H1 (cell line): Measurements from ENCODE around the gene CNKSR2. TPM values are rescaled to one million over a fixed set of nuclear protein-coding genes. Genes with fewer than 3 reads are reported as not detected.

ENCODE experiments used
- CTCF ChIA-PET: fragments of 300-600 bp; sonication (Branson Sonifier 250); formaldehyde crosslinking; loops from one replicate; lab custom pipeline; 2021; ENCODE audit not compliant: partially characterized antibody; lab: Charles Lee
- POLR2A ChIA-PET: fragments of 300-600 bp; sonication (Branson Sonifier 250); formaldehyde crosslinking; loops from one replicate; lab custom pipeline; 2021; ENCODE audit warnings: inconsistent platforms; ENCODE audit not compliant: partially characterized antibody; lab: Charles Lee
- DNase-seq, 2 experiments: peaks; one replicate each; pipeline versions ENCODE4 v3.0.0 to v3.0.0-alpha.2; 2010 to 2022; ENCODE audit warnings: low spot score in 2 of 2, low read depth in 1 of 2, mixed read lengths in 1 of 2
- FAIRE-seq: peaks from 2 replicates; lab custom pipeline; 2011; peaks lifted over from hg19 to GRCh38; lab: Jason Lieb, UNC
- H2AFZ ChIP-seq: 2 replicates; pipeline ENCODE4 v1.8.1; 2012; ENCODE audit warnings: low read length, inconsistent platforms
- H2AK5ac ChIP-seq: 2 replicates; pipeline ENCODE4 v1.6.1; 2013; ENCODE audit warnings: low read depth, low read length
- H2BK120ac ChIP-seq: replicated peaks from 2 replicates; pipeline ENCODE3; 2013; ENCODE audit warnings: low read depth, low read length, inconsistent platforms
- H2BK12ac ChIP-seq: 2 replicates; pipeline ENCODE4 v1.6.1; 2013; ENCODE audit warnings: low read depth, low read length
- H2BK15ac ChIP-seq: 2 replicates; pipeline ENCODE4 v1.6.1; 2013; ENCODE audit warnings: low read length
- H2BK20ac ChIP-seq: 2 replicates; pipeline ENCODE4 v1.6.1; 2013; ENCODE audit warnings: low read length
- H2BK5ac ChIP-seq: 2 replicates; pipeline ENCODE4 v1.6.1; 2013; ENCODE audit warnings: low read depth, low read length
- H3K14ac ChIP-seq: 2 replicates; pipeline ENCODE4 v1.6.1; 2013; ENCODE audit warnings: inconsistent platforms; ENCODE audit not compliant: insufficient read length
- H3K18ac ChIP-seq: 2 replicates; pipeline ENCODE4 v1.6.1; 2013; ENCODE audit warnings: low read length; ENCODE audit errors: extremely low read depth
- H3K23ac ChIP-seq: 2 replicates; pipeline ENCODE4 v1.6.1; 2013; ENCODE audit warnings: inconsistent platforms; ENCODE audit not compliant: insufficient read length
- H3K23me2 ChIP-seq: 2 replicates; pipeline ENCODE4 v1.6.1; 2013; ENCODE audit warnings: low read depth, low read length
- H3K27ac ChIP-seq: 2 replicates; pipeline ENCODE4 v1.6.1; 2011; ENCODE audit warnings: low read depth, low read length, inconsistent platforms
- H3K27me3 ChIP-seq, 4 experiments: replicated peaks in 1 of 4; 1 replicate in 1 of 4; 2 replicates in 3 of 4; pipeline versions ENCODE4 v1.6.1 to v1.8.1; 2011 to 2013; ENCODE audit warnings: low read length in 3 of 4, mild to moderate bottlenecking in 3 of 4, inconsistent platforms in 2 of 4, mixed read lengths in 2 of 4, moderate library complexity in 1 of 4; ENCODE audit not compliant: control insufficient read depth in 3 of 4, insufficient read depth in 3 of 4; ENCODE audit errors: extremely low read depth in 1 of 4
- H3K36me3 ChIP-seq, 4 experiments: 2 replicates each; pipeline versions ENCODE4 v1.6.1 to v1.8.1; 2011 to 2013; ENCODE audit warnings: mild to moderate bottlenecking in 4 of 4, low read length in 3 of 4, moderate library complexity in 2 of 4, control low read depth in 1 of 4, inconsistent platforms in 1 of 4; ENCODE audit not compliant: insufficient read depth in 4 of 4, control insufficient read depth in 2 of 4
- H3K4ac ChIP-seq: replicated peaks from 2 replicates; pipeline ENCODE3; 2013; ENCODE audit warnings: low read length, low read depth, mixed read lengths, inconsistent platforms; ENCODE audit not compliant: insufficient read length
- H3K4me1 ChIP-seq, 4 experiments: replicated peaks in 1 of 4; 1 replicate in 1 of 4; 2 replicates in 3 of 4; pipeline versions ENCODE4 v1.6.1 to v1.8.1; 2011 to 2013; ENCODE audit warnings: low read length in 3 of 4, inconsistent platforms in 2 of 4, mixed read lengths in 1 of 4; ENCODE audit not compliant: insufficient read depth in 4 of 4, control insufficient read depth in 3 of 4
- H3K4me2 ChIP-seq, 2 experiments: 2 replicates each; pipeline versions ENCODE4 v1.6.1 to v1.8.1; 2011 to 2013; ENCODE audit warnings: low read depth in 2 of 2, low read length in 2 of 2, control low read depth in 1 of 2, inconsistent platforms in 1 of 2, mild to moderate bottlenecking in 1 of 2; ENCODE audit not compliant: insufficient read depth in 1 of 2
- H3K4me3 ChIP-seq, 4 experiments: fragments of 200-600, 300-600 bp in 1 of 4; sonication (generic), shearing (Covaris generic), sonication (Bioruptor Twin) in 1 of 4; 2 replicates each; pipeline versions ENCODE4 v1.5.1 to v1.8.1; 2011 to 2016; ENCODE audit warnings: low read length in 4 of 4, low read depth in 3 of 4, control low read depth in 2 of 4, inconsistent platforms in 2 of 4, mild to moderate bottlenecking in 2 of 4, mixed read lengths in 1 of 4, moderate library complexity in 1 of 4; ENCODE audit not compliant: insufficient read depth in 2 of 4; ENCODE audit errors: extremely low read depth in 1 of 4
- H3K56ac ChIP-seq: replicated peaks from 2 replicates; pipeline ENCODE3; 2013; ENCODE audit warnings: low read depth, mild to moderate bottlenecking, mixed read lengths, low read length, inconsistent platforms; ENCODE audit not compliant: insufficient read length
- H3K79me1 ChIP-seq: 2 replicates; pipeline ENCODE4 v1.6.1; 2013; ENCODE audit warnings: low read depth, low read length, control low read depth
- H3K79me2 ChIP-seq, 2 experiments: 2 replicates each; pipeline versions ENCODE4 v1.6.1 to v1.8.1; 2012 to 2013; ENCODE audit warnings: low read length in 2 of 2, mild to moderate bottlenecking in 2 of 2, inconsistent platforms in 1 of 2; ENCODE audit not compliant: insufficient read depth in 2 of 2, control insufficient read depth in 1 of 2
- H3K9ac ChIP-seq, 4 experiments: replicated peaks in 1 of 4; 1 replicate in 1 of 4; 2 replicates in 3 of 4; pipeline versions ENCODE4 v1.6.1 to v1.8.1; 2011 to 2013; ENCODE audit warnings: low read depth in 3 of 4, low read length in 3 of 4, control low read depth in 2 of 4, mild to moderate bottlenecking in 2 of 4, moderate library complexity in 2 of 4, inconsistent platforms in 1 of 4; ENCODE audit errors: extremely low read depth in 1 of 4
- H3K9me3 ChIP-seq, 2 experiments: 2 replicates each; pipeline versions ENCODE4 v1.6.1 to v1.8.1; 2012 to 2013; ENCODE audit warnings: mild to moderate bottlenecking in 2 of 2, moderate library complexity in 2 of 2, control low read depth in 1 of 2, inconsistent platforms in 1 of 2, low read depth in 1 of 2, low read length in 1 of 2, mixed read lengths in 1 of 2; ENCODE audit not compliant: insufficient read depth in 2 of 2
- H4K20me1 ChIP-seq, 2 experiments: replicated peaks in 1 of 2; 2 replicates each; pipeline versions ENCODE3 to v1.8.1; 2011 to 2013; ENCODE audit warnings: inconsistent platforms in 2 of 2, low read length in 2 of 2, mild to moderate bottlenecking in 1 of 2; ENCODE audit not compliant: insufficient read depth in 2 of 2, control insufficient read depth in 1 of 2
- H4K5ac ChIP-seq: 2 replicates; pipeline ENCODE4 v1.6.1; 2013; ENCODE audit warnings: low read length, low read depth, mixed read lengths, inconsistent platforms; ENCODE audit not compliant: insufficient read length
- H4K8ac ChIP-seq: 2 replicates; pipeline ENCODE4 v1.8.0; 2013; ENCODE audit warnings: mild to moderate bottlenecking, moderate library complexity, low read length, inconsistent platforms; ENCODE audit not compliant: insufficient read depth; ENCODE audit errors: extremely low read depth
- H4K91ac ChIP-seq: replicated peaks from 2 replicates; pipeline ENCODE3; 2013; ENCODE audit warnings: low read length, mixed read lengths, inconsistent platforms; ENCODE audit not compliant: insufficient read length
- ASH2L ChIP-seq: fragments of 200-600, 300-600 bp; sonication (generic); IDR thresholded peaks from one replicate; pipeline ENCODE4 v1.7.1; 2017; ENCODE audit warnings: low read length
- BCL11A ChIP-seq, 2 experiments: IDR thresholded peaks; one replicate each; pipeline ENCODE4 v1.6.1; 2011; ENCODE audit warnings: low read depth in 2 of 2, low read length in 2 of 2, mild to moderate bottlenecking in 2 of 2
- CBX5 ChIP-seq: fragments of 300-800, 300-1000 bp; sonication (generic); IDR thresholded peaks from 2 replicates; pipeline ENCODE4 v1.7.1; 2016; ENCODE audit warnings: antibody characterized with exemption, low read length, low read depth
- EGR1 ChIP-seq: IDR thresholded peaks from 2 replicates; pipeline ENCODE4 v1.6.1; 2011; ENCODE audit warnings: low read depth, low read length, borderline replicate concordance
- EP300 ChIP-seq, 2 experiments: IDR thresholded peaks; 1 replicate in 1 of 2; 2 replicates in 1 of 2; pipeline ENCODE4 v1.6.1; 2011 to 2012; ENCODE audit warnings: low read depth in 2 of 2, low read length in 2 of 2, mild to moderate bottlenecking in 2 of 2, borderline replicate concordance in 1 of 2, inconsistent platforms in 1 of 2, moderate library complexity in 1 of 2
- HDAC2 ChIP-seq, 2 experiments: fragments of 300-600 bp in 1 of 2; sonication (generic) in 1 of 2; IDR thresholded peaks; 2 replicates each; pipeline ENCODE4 v1.6.1; 2011 to 2012; ENCODE audit warnings: low read depth in 2 of 2, low read length in 2 of 2, mild to moderate bottlenecking in 2 of 2, moderate library complexity in 2 of 2, borderline replicate concordance in 1 of 2, inconsistent platforms in 1 of 2
- SAP30 ChIP-seq: fragments of 300-600 bp; sonication (generic); IDR thresholded peaks from 2 replicates; pipeline ENCODE4 v1.7.1; 2012; ENCODE audit warnings: low read length, moderate library complexity, mild to moderate bottlenecking, inconsistent platforms; ENCODE audit not compliant: insufficient read depth, insufficient replicate concordance
- SIX5 ChIP-seq: IDR thresholded peaks from 2 replicates; pipeline ENCODE4 v1.6.1; 2011; ENCODE audit warnings: mild to moderate bottlenecking, low read depth, low read length
- SRF ChIP-seq: IDR thresholded peaks from 2 replicates; pipeline ENCODE4 v1.6.1; 2011; ENCODE audit warnings: mild to moderate bottlenecking, low read depth, low read length, moderate library complexity
- TBP ChIP-seq: IDR thresholded peaks from 2 replicates; pipeline ENCODE4 v1.6.1; 2011; ENCODE audit warnings: low read depth, low read length, improper control_type of control experiment
- USF2 ChIP-seq: IDR thresholded peaks from 2 replicates; pipeline ENCODE4 v1.6.1; 2011; ENCODE audit warnings: low read length, improper control_type of control experiment
- WGBS, 2 experiments: shearing (Covaris generic) in 1 of 2; methylation state at CpG; one replicate each; pipeline versions ENCODE4 v1.1.6 to v1.1.7; 2013 to 2015; ENCODE audit warnings: low lambda C conversion rate in 2 of 2, mixed read lengths in 2 of 2, inconsistent platforms in 1 of 2, low coverage in 1 of 2, missing lambda C conversion rate in 1 of 2; ENCODE audit not compliant: insufficient replicate concordance in 2 of 2, insufficient coverage in 1 of 2, insufficient read length in 1 of 2; ENCODE audit errors: extremely low coverage in 1 of 2, missing lambda C conversion rate in 1 of 2; 5-methylcytosine and 5-hydroxymethylcytosine counted together
- polyA plus RNA-seq, 7 experiments: library from polyadenylated mRNA; depleted of rRNA in 3 of 7; stranded (reverse) in 5 of 7; unstranded in 2 of 7; fragments of >200 nt in 5 of 7; fragments of 200-250 nt in 2 of 7; gene quantifications; 1 replicate in 5 of 7; 2 replicates in 1 of 7; 4 replicates in 1 of 7; pipeline versions ENCODE4 v1.2.1 to v1.2.3, GENCODE V29; 2011 to 2013; ENCODE audit warnings: missing spikeins in 2 of 7, mixed read lengths in 2 of 7
- total RNA-seq: library from RNA; stranded (reverse); fragmentation: NEBNext Ultra II Directional; extraction: Animal tissue kit (Norgen Biotek cat#: 25700); gene quantifications from 2 replicates; pipeline ENCODE4 v1.2.1, GENCODE V29; 2021

The CNKSR2 gene
- total and polyA plus RNA-seq, 2 of the 8 experiments (the other 6 are each of a cell fraction or from before 2014, with no cell fraction given), result 5.5 to 16.3 TPM

- Histone ChIP-seq H3K4me3 (no peak overlapping the region), H3K18ac (no peak overlapping the region), H4K5ac (no peak overlapping the region), H2BK12ac (no peak overlapping the region), H3K23me2 (no peaks in the 10 kb centered on the region), H3K79me1 (no peaks in the 10 kb centered on the region), H2AK5ac (no peak overlapping the region), H3K9me3 (no peaks in the 10 kb centered on the region; a peak in 1 of 4 replicates), H2BK5ac (no peak overlapping the region), H3K4me1 (no peaks in the 10 kb centered on the region), H2AFZ (no peak overlapping the region), H3K4ac (no peak overlapping the region), H3K56ac (no peak overlapping the region), H4K8ac (no peak overlapping the region), H3K27ac (no peak overlapping the region), H2BK15ac (no peak overlapping the region), H3K14ac (no peak overlapping the region), H3K9ac (no peak overlapping the region), H2BK120ac (no peak overlapping the region), H3K4me2 (no peak overlapping the region), H4K91ac (no peak overlapping the region), H2BK20ac (no peak overlapping the region), H3K36me3 (no peaks in the 10 kb centered on the region; a peak in 2 of 8 replicates), H3K23ac (no peak overlapping the region), H3K27me3 (no peaks in the 10 kb centered on the region), H4K20me1 (no peaks in the 10 kb centered on the region), H3K79me2 (no peaks in the 10 kb centered on the region)
- FAIRE-seq, result no peak
- CTCF ChIA-PET, result interaction anchor here (1.0 kb wide), 1 partner anchor 1129 kb away, joined by 3 read pairs; no protein-coding TSS in a partner anchor
- POLR2A ChIA-PET, result no interaction called here
- WGBS, 2 experiments, result 96% methylated on average over 22 of the region's 61 CpGs; no CpG with 5 or more reads in 1 of the 2 experiments
- no peak for DNase-seq
- TF ChIP-seq BCL11A (IDR thresholded peaks at IDR 0.05; ENCODE audit: low read depth in 2 of 2, low read length in 2 of 2), result no peak
- TF ChIP-seq USF2, result no peak
- no peak for TF ChIP-seq CBX5
- no peak for TF ChIP-seq TBP
- TF ChIP-seq SIX5, result no peak
- no peak for TF ChIP-seq SAP30
- no peak for TF ChIP-seq SRF
- no peak for TF ChIP-seq EP300 (IDR thresholded peaks at IDR 0.05; ENCODE audit: borderline replicate concordance in 1 of 2, low read depth in 2 of 2, low read length in 2 of 2)
- TF ChIP-seq ASH2L, result no peak
- TF ChIP-seq HDAC2 (IDR thresholded peaks at IDR 0.05; ENCODE audit: borderline replicate concordance in 1 of 2, low read depth in 2 of 2, low read length in 2 of 2), result no peak
- no peak for TF ChIP-seq EGR1
Observed at GRCh38 chrX:21656587-21657317, 282.5 kb downstream of the CNKSR2 start.
